GM23248 (cell line): ENCODE results near the gene B9D2. TPM values are rescaled to one million over a fixed set of nuclear protein-coding genes. Genes with fewer than 3 reads are reported as not detected.
A peak's percentile ranks its signal among the peaks of the same experiment; 100 is the strongest.

Experiments
- DNase-seq: peaks from one replicate; pipeline ENCODE4 v3.0.0-alpha.2; 2015
- H2AFZ ChIP-seq: fragments of 200-600 bp; sonication (generic); 2 replicates; pipeline ENCODE4 v1.6.1; 2016; ENCODE audit warnings: antibody characterized with exemption
- H3F3A ChIP-seq: fragments of 200-600 bp; sonication (generic); 2 replicates; pipeline ENCODE4 v1.6.1; 2016; ENCODE audit warnings: mild to moderate bottlenecking, antibody characterized with exemption, mixed run types; ENCODE audit not compliant: insufficient read depth
- H3K27ac ChIP-seq: fragments of 200-600 bp; sonication (generic); 2 replicates; pipeline ENCODE4 v1.5.1; 2016; ENCODE audit warnings: mild to moderate bottlenecking
- H3K27me3 ChIP-seq: fragments of 200-600 bp; sonication (generic); replicated peaks from 2 replicates; pipeline ENCODE4 v1.6.1; 2016; ENCODE audit warnings: mild to moderate bottlenecking; ENCODE audit not compliant: insufficient read depth
- H3K36me3 ChIP-seq: fragments of 200-600 bp; sonication (generic); 2 replicates; pipeline ENCODE4 v1.6.1; 2016; ENCODE audit warnings: low read depth, mild to moderate bottlenecking
- H3K4me1 ChIP-seq: fragments of 200-600 bp; sonication (generic); 2 replicates; pipeline ENCODE4 v1.6.1; 2016; ENCODE audit warnings: mild to moderate bottlenecking; ENCODE audit not compliant: insufficient read depth
- H3K4me2 ChIP-seq: fragments of 200-600 bp; sonication (generic); one replicate; pipeline ENCODE4 v1.6.1; 2016; ENCODE audit warnings: mild to moderate bottlenecking; ENCODE audit not compliant: unreplicated experiment
- H3K4me3 ChIP-seq: fragments of 200-600 bp; sonication (generic); 2 replicates; pipeline ENCODE4 v1.5.1; 2016; ENCODE audit warnings: mild to moderate bottlenecking
- H3K79me2 ChIP-seq: fragments of 200-600 bp; sonication (generic); 2 replicates; pipeline ENCODE4 v1.6.1; 2016; ENCODE audit warnings: mild to moderate bottlenecking; ENCODE audit not compliant: insufficient read depth
- H3K9ac ChIP-seq: fragments of 200-600 bp; sonication (generic); 2 replicates; pipeline ENCODE4 v1.6.1; 2016; ENCODE audit warnings: mild to moderate bottlenecking
- H3K9me2 ChIP-seq: fragments of 200-600 bp; sonication (generic); 2 replicates; pipeline ENCODE4 v1.6.1; 2016; ENCODE audit warnings: mixed run types, mild to moderate bottlenecking, moderate library complexity; ENCODE audit not compliant: insufficient read depth
- H3K9me3 ChIP-seq: fragments of 200-600 bp; sonication (generic); one replicate; pipeline ENCODE4 v1.6.1; 2017; ENCODE audit warnings: low read depth
- H4K20me1 ChIP-seq: fragments of 200-600 bp; sonication (generic); 2 replicates; pipeline ENCODE4 v1.6.0; 2016; ENCODE audit not compliant: insufficient read depth
- EZH2 ChIP-seq: fragments of 200-600 bp; sonication (generic); IDR thresholded peaks from 2 replicates; pipeline ENCODE4 v1.6.1; 2018; ENCODE audit warnings: antibody characterized with exemption, mild to moderate bottlenecking; ENCODE audit not compliant: insufficient read depth, poor library complexity, severe bottlenecking
- EZH2phosphoT487 ChIP-seq: fragments of 200-600 bp; sonication (generic); IDR thresholded peaks from 2 replicates; pipeline ENCODE4 v1.6.1; 2018; ENCODE audit warnings: antibody characterized with exemption, moderate library complexity, mild to moderate bottlenecking, low read depth; ENCODE audit not compliant: insufficient read depth
- WGBS, 2 experiments: methylation state at CpG; one replicate each; pipeline ENCODE4 v1.1.6; 2015 to 2017; ENCODE audit warnings: low lambda C conversion rate in 2 of 2, low coverage in 1 of 2; ENCODE audit errors: missing lambda C conversion rate in 2 of 2; 5-methylcytosine and 5-hydroxymethylcytosine counted together
- in situ Hi-C: fragments of 300-500 bp; cut with MboI; formaldehyde crosslinking; loops from 2 replicates; pipeline ENCODE4 v1.15.0; 2020
- polyA plus RNA-seq: library from polyadenylated mRNA; unstranded; fragments of >200 nt; fragmentation: Nextera tagmentation; extraction: Ambion mirVana; gene quantifications from 2 replicates; pipeline ENCODE4 v1.2.1, GENCODE V29; 2016
- total RNA-seq: library from RNA; depleted of rRNA; stranded (reverse); fragments of >200 nt; shearing (Covaris generic); gene quantifications from 2 replicates; pipeline ENCODE4 v1.2.3, GENCODE V29; 2014

Gene B9D2
- total and polyA plus RNA-seq, 2 experiments from 2014 or later, result 9.6 to 13.2 TPM

GRCh38 chr19:41325947-41326706, 37.8 kb downstream of the B9D2 start:
- H3K9me2 ChIP-seq, result no peaks in the 10 kb centered on the region
- H3K4me1 ChIP-seq, result peaks cover 54% of the 10 kb centered on the region
- in situ Hi-C loops, result no loop called here
- H3K4me2 ChIP-seq, result peak overlapping the region; percentile 64
- H3K79me2 ChIP-seq, result peaks cover 13% of the 10 kb centered on the region
- peaks cover 59% of the 10 kb centered on the region for H3F3A ChIP-seq
- H4K20me1 ChIP-seq, result no peaks in the 10 kb centered on the region
- no peaks in the 10 kb centered on the region for H3K9me3 ChIP-seq
- peak overlapping the region; percentile 46 for H3K4me3 ChIP-seq
- TF ChIP-seq EZH2phosphoT487, result no peak
- TF ChIP-seq EZH2, result no peak
- H3K27ac ChIP-seq, result peak overlapping the region; percentile 100
- H3K9ac ChIP-seq, result peak overlapping the region; percentile 92
- H3K27me3 ChIP-seq, result no peaks in the 10 kb centered on the region
- peak; percentile 81 for DNase-seq
- WGBS, 2 experiments, result 16 to 25% methylated on average over 23 to 30 of the region's 30 CpGs
- H3K36me3 ChIP-seq, result peaks cover 3% of the 10 kb centered on the region; the same call in 1 of the 2 replicates
- H2AFZ ChIP-seq, result no peak overlapping the region

- Histone ChIP-seq H3K36me3 (peaks cover 3% of the 10 kb centered on the region; the same call in 1 of the 2 replicates), H2AFZ (no peak overlapping the region), H3K79me2 (peaks cover 13% of the 10 kb centered on the region), H3K4me1 (peaks cover 54% of the 10 kb centered on the region), H3K27ac (peak overlapping the region; percentile 100), H4K20me1 (no peaks in the 10 kb centered on the region), H3K4me2 (peak overlapping the region; percentile 64), H3K9me3 (no peaks in the 10 kb centered on the region), H3K4me3 (peak overlapping the region; percentile 46), H3K27me3 (no peaks in the 10 kb centered on the region), H3K9ac (peak overlapping the region; percentile 92), H3F3A (peaks cover 64% of the 10 kb centered on the region), H3K9me2 (no peaks in the 10 kb centered on the region)
- TF ChIP-seq EZH2, result no peak
- no peak for TF ChIP-seq EZH2phosphoT487
- in situ Hi-C loops, result no loop called here
- 5 to 9% methylated on average over 6 to 10 of the region's 10 CpGs for WGBS, 2 experiments
- no peak for DNase-seq
Observed at GRCh38 chr19:41325640-41325946, 38.4 kb downstream of the B9D2 start.

GRCh38 chr19:41324921-41325639, 38.9 kb downstream of the B9D2 start:
- WGBS, 2 experiments, result 2 to 4% methylated on average over 2 to 23 of the region's 23 CpGs
- no peaks in the 10 kb centered on the region for H4K20me1 ChIP-seq
- in situ Hi-C loops, result no loop called here

GRCh38 chr19:41324231-41324702, 39.7 kb downstream of the B9D2 start:
- H3K36me3 ChIP-seq, result 0 out of 2 replicates have a peak, but pooled peaks cover 3% of the 10 kb centered on the region
- peak overlapping the region; percentile 92 for H3K9ac ChIP-seq
- TF ChIP-seq EZH2phosphoT487 (no peak), EZH2 (no peak)
- DNase-seq, result peak; percentile 37
- H3K4me3 ChIP-seq, result peak overlapping the region; percentile 46; the same call in 1 of the 2 replicates
- in situ Hi-C loops, result no loop called here
- peak overlapping the region; percentile 100 for H3K27ac ChIP-seq
- no peaks in the 10 kb centered on the region for H3K9me3 ChIP-seq
- peaks cover 58% of the 10 kb centered on the region for H3F3A ChIP-seq
- H3K79me2 ChIP-seq, result peaks cover 13% of the 10 kb centered on the region
- 72 to 77% methylated on average over 7 of the region's 7 CpGs for WGBS, 2 experiments
- peak overlapping the region; percentile 64 for H3K4me2 ChIP-seq
- no peak overlapping the region for H2AFZ ChIP-seq
- peaks cover 54% of the 10 kb centered on the region for H3K4me1 ChIP-seq
- no peaks in the 10 kb centered on the region for H3K27me3 ChIP-seq
- no peaks in the 10 kb centered on the region for H3K9me2 ChIP-seq
- no peaks in the 10 kb centered on the region for H4K20me1 ChIP-seq

More at GRCh38 chr19:41324921-41325639, 38.9 kb downstream of the B9D2 start:
- Histone ChIP-seq H3K4me2 (peak overlapping the region; percentile 64), H3K79me2 (peaks cover 13% of the 10 kb centered on the region), H3K27ac (peak overlapping the region; percentile 100), H3K9me3 (no peaks in the 10 kb centered on the region), H3K27me3 (no peaks in the 10 kb centered on the region), H3K9ac (peak overlapping the region; percentile 92), H3K4me1 (peaks cover 54% of the 10 kb centered on the region), H3K36me3 (0 out of 2 replicates have a peak, but pooled peaks cover 3% of the 10 kb centered on the region), H3K4me3 (peak overlapping the region; percentile 46), H3F3A (peaks cover 59% of the 10 kb centered on the region), H2AFZ (no peak overlapping the region), H3K9me2 (no peaks in the 10 kb centered on the region)
- peak; percentile 92 for DNase-seq
- TF ChIP-seq EZH2phosphoT487 (no peak), EZH2 (no peak)
